Amygdala (tissue), 56 donors: ENCODE measurements around the gene ELAC2.
A peak's percentile ranks its signal among the peaks of the same experiment; 100 is the strongest.

Source experiments
- DNase-seq, 56 donors: peaks; one replicate each; lab custom pipeline; 2025; lab: John Stamatoyannopoulos, UW

ELAC2 gene

GRCh38 chr17:12961655-12962054 lies 56.2 kb downstream of the ELAC2 start:
- no peak for DNase-seq

DNA sequence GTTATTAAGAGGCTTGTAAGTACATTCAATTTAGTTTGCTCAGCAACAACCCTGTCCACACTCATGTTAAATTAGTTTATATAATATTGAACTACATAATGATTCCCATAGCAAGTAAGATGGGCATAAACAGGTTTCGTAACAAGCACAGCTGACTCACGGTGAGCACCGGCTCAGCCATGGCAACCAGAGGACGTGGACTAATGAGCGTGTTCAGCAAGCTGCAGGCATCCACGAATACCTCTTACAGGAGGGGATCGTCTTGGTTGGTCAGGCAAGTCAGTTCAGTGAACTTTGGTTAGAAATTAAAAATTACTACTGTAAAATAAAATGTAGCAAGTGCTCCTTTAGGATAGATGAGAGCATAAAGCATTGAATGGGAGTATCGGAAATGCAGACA lies 58.4 kb downstream of the ELAC2 start:
- peak in 7 of 56 donors; percentile 4 to 41 (median 10) for DNase-seq

DNA sequence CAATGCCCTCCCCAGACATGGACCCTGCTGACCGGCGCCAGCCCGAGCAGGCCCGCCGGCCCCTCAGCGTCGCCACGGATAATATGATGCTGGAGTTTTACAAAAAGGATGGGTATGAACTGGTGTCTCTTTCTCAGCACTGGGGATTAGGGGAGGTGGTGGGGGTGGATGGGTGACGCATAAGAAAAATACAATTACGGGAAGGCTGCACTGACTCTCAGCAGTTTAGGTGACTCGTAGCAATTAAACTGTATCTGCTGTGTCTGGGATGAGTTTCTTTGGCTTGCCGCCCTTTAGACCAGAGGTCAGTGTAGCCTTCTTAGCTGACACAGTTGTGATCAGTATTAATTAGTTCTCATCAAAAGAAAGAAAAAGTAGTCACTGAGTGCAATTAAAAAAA lies 59.0 kb downstream of the ELAC2 start:
- DNase-seq: no peak

- DNase-seq: no peak
Observed at GRCh38 chr17:12955521-12955920, 62.3 kb downstream of the ELAC2 start.

DNA sequence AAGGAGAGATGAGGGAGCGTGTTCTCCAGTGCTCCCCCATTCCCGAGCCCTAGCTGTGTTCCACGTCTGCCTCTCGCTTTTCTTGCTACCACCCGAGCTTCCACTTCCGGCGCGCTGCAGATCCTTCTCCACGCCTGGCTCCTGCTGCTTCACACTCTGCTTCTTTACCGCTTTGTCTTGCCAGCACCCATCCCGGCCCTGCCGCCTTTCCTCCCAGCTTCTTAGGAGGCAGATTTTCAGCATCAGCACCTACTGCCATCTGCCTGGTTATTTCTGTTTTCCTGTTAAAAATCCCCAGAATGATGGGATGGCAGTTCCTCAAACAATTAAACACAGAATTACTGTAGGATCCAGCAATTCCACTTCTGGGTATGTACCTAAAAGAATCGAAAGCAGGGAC lies 64.7 kb downstream of the ELAC2 start:
- peak in 23 of 56 donors; percentile 2 to 48 (median 18) for DNase-seq

DNA sequence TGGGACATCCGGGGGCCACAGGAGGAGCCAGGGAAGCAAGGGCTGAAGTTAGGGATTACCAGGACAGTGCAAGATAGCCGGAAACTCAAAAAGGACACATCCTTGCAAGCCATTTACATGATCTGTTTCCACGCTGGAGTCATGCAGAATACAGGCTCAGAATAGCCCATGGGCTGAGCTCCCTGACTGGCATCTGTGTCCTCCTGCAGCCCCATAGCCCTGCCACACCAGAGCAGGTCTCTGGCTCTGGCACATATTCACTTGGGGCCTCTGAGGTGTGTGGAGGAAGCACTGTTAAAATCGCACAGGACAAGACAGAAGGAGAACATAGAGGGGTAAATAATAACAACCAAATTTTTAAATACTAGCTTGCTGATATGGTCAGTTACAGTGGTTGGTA lies 65.8 kb downstream of the ELAC2 start:
- DNase-seq: no peak

GRCh38 chr17:12947047-12947446 lies 70.8 kb downstream of the ELAC2 start:
- DNase-seq: peak in 1 of 56 donors; percentile 2
